Esophagus muscularis mucosa (tissue), 3 donors: ENCODE data around the gene HPS1.

Source experiments
- POLR2A ChIP-seq: fragments of 450-650 bp; IDR thresholded peaks from one replicate; pipeline ENCODE4 v1.6.1; 2017; ENCODE audit warnings: antibody characterized with exemption, moderate library complexity, mild to moderate bottlenecking, low read depth
- TF ChIP-seq, protein P1 (sequence below), 3 experiments: fragments of 200-600 bp in 2 of 3; fragments of 450-650 bp in 1 of 3; sonication (generic) in 2 of 3; IDR thresholded peaks; one replicate each; pipeline ENCODE4 v1.5.1; 2017 to 2019; ENCODE audit warnings: antibody characterized with exemption in 3 of 3, mild to moderate bottlenecking in 2 of 3, moderate library complexity in 1 of 3

DNA sequence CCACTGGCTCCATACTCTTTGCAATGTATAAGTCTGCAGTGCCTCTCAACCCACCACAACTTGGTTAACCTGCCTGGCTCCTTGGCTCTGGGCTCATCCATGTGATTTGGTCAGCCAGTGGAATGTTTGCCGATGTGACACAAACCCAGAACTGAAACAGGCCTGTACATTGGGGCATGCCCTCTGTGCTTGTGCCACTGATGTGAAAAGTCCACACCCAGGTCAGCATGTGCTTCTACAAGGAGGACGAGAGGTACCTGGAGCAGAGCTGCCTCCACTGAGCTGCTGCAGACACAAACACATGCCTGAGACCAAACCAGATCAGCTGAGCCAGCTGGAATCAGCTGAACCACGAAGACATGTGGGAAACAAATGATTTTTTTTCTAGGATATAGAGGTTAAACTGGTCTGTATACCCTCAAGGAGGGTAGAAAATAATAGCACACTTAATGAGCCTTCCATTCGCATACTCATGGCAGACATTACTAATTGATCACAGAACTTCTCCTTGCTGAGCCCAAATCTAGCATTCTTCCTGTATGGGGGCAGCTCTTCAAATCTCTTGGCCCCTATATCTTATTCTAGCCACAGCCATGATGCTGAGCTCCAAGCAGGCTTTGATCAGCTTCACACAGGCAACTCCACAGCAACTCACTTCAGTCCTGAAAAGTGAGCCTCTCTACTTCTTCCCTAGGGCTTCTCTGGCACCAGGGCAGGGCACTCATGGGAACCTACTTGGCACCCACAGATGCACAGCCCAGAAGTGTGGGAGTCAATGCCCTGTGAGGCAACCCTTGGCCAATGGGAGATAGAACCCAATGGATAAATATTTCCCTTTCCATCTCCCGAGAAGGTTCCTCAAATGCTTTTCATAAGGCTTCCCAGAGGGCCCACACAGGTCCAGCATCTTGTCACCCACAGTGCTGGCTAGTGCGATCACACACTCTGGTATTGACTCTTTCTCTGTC lies 50.4 kb downstream of the HPS1 start:
- TF ChIP-seq, protein P1, sequence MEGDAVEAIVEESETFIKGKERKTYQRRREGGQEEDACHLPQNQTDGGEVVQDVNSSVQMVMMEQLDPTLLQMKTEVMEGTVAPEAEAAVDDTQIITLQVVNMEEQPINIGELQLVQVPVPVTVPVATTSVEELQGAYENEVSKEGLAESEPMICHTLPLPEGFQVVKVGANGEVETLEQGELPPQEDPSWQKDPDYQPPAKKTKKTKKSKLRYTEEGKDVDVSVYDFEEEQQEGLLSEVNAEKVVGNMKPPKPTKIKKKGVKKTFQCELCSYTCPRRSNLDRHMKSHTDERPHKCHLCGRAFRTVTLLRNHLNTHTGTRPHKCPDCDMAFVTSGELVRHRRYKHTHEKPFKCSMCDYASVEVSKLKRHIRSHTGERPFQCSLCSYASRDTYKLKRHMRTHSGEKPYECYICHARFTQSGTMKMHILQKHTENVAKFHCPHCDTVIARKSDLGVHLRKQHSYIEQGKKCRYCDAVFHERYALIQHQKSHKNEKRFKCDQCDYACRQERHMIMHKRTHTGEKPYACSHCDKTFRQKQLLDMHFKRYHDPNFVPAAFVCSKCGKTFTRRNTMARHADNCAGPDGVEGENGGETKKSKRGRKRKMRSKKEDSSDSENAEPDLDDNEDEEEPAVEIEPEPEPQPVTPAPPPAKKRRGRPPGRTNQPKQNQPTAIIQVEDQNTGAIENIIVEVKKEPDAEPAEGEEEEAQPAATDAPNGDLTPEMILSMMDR (IDR thresholded peaks at IDR 0.05): no peak
- no peak for TF ChIP-seq POLR2A
